Activated T-helper 1 cell treated with anti-CD3 and anti-CD28 coated beads, Interleukin-12 subunit alpha, Interleukin-12 subunit beta, Interleukin-2, Interleukin-4 antibody, amounts not matched to agents 30 ng/mL and 10 ng/mL and 1 ng/mL, durations not matched to agents 14 hours and 24 hours and 36 hours (primary cell): ENCODE measurements around the gene RGPD6. TPM values are rescaled to one million over a fixed set of nuclear protein-coding genes. Genes with fewer than 3 reads are reported as not detected.
"Not testable (repeated sequence)": the region's sequence is repeated elsewhere in the genome, so short reads cannot be mapped to it uniquely, and the experiment has no call there.

Experiments used
- DNase-seq: peaks from one replicate; pipeline ENCODE4 v3.0.0; 2021; ENCODE audit warnings: low spot score
- H3K27ac Mint-ChIP-seq: one replicate; pipeline ENCODE4 v1.8.0; 2021; ENCODE audit warnings: mild to moderate bottlenecking, mixed read lengths
- H3K27me3 Mint-ChIP-seq: one replicate; pipeline ENCODE4 v1.8.0; 2022; ENCODE audit warnings: mild to moderate bottlenecking, moderate library complexity, mixed read lengths; ENCODE audit not compliant: insufficient read depth
- H3K36me3 Mint-ChIP-seq: one replicate; pipeline ENCODE4 v1.8.0; 2021; ENCODE audit warnings: low read depth, mixed read lengths
- H3K4me1 Mint-ChIP-seq: one replicate; pipeline ENCODE4 v1.8.0; 2021; ENCODE audit warnings: low read depth, mixed read lengths
- H3K4me3 Mint-ChIP-seq: one replicate; pipeline ENCODE4 v1.8.0; 2021; ENCODE audit warnings: mild to moderate bottlenecking, moderate library complexity, mixed read lengths
- H3K9me3 Mint-ChIP-seq: one replicate; pipeline ENCODE4 v1.8.0; 2021; ENCODE audit warnings: mixed read lengths
- intact Hi-C: fragments of 100-400 bp; cut with micrococcal nuclease; formaldehyde crosslinking; loops from one replicate; pipeline ENCODE4 v1.15.1; 2024
- total RNA-seq: library from RNA; stranded (reverse); gene quantifications from 2 replicates; pipeline ENCODE4 v1.2.3, GENCODE V29; 2022

RGPD6 gene
- total RNA-seq, 1 donor from 2014 or later: 17.4 TPM

- H3K4me1 Mint-ChIP-seq, H3K27me3 Mint-ChIP-seq, H3K27ac Mint-ChIP-seq, DNase-seq, H3K36me3 Mint-ChIP-seq, H3K4me3 Mint-ChIP-seq, intact Hi-C loops, H3K9me3 Mint-ChIP-seq: not testable (repeated sequence)
These were observed 104.0 kb downstream of the RGPD6 start for GRCh38 chr2:110473059-110473358.

- H3K36me3 Mint-ChIP-seq, H3K27me3 Mint-ChIP-seq, DNase-seq, H3K4me1 Mint-ChIP-seq, H3K27ac Mint-ChIP-seq, H3K4me3 Mint-ChIP-seq, intact Hi-C loops, H3K9me3 Mint-ChIP-seq: not testable (repeated sequence)
These were observed 104.6 kb downstream of the RGPD6 start, which contains the start of gene LIMS4 for GRCh38 chr2:110472171-110473058. Gene LIMS4, minus strand, starts transcription at chr2:110472816. Its CDS starts 38 bp downstream, at chr2:110472778.

DNA sequence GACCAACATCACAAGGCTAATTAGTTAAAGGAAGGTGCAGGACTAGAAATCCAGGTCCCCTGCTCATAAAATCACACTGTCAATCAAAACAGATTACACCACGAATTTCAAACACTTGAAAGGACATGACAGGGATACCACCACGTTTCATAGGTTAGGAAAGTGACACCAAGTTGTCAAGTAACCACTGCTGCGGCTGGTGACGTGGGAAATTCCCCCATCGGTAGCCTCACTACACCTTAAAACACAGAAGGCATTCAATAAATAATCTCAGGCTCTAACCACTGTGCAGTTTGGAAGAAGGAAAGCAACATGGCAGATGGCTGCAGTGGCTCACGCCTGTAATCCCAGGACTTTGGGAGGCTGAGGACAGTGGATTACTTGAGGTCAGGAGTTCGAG is 108.1 kb downstream of the RGPD6 start:
- intact Hi-C loops: not testable (repeated sequence)

GRCh38 chr2:110465312-110465711 is 111.7 kb downstream of the RGPD6 start:
- H3K4me1 Mint-ChIP-seq, H3K4me3 Mint-ChIP-seq, H3K36me3 Mint-ChIP-seq, intact Hi-C loops, H3K27ac Mint-ChIP-seq, H3K9me3 Mint-ChIP-seq, DNase-seq, H3K27me3 Mint-ChIP-seq: not testable (repeated sequence)

More for the DNA sequence above, 108.1 kb downstream of the RGPD6 start:
- H3K4me3 Mint-ChIP-seq, H3K27me3 Mint-ChIP-seq, H3K9me3 Mint-ChIP-seq, H3K4me1 Mint-ChIP-seq, H3K27ac Mint-ChIP-seq, H3K36me3 Mint-ChIP-seq, DNase-seq: not testable (repeated sequence)

Other genes starting within 250 kb of the RGPD6 start
- 0.12 TPM in 1 of 2 replicates, not detected in the other for gene LIMS4, start 104.4 kb downstream of the RGPD6 start, total RNA-seq
- gene BUB1, start 100.8 kb upstream of the RGPD6 start, total RNA-seq: 56.1 and 61.9 TPM in 2 replicates
- gene ACOXL, start 155.4 kb upstream of the RGPD6 start, total RNA-seq: 0.83 and 1.1 TPM in 2 replicates